Measurements from ENCODE around the gene DSG4.

DSG4 gene

GRCh38 chr18:31426021-31426420, 49.4 kb downstream of the DSG4 start:
- Mint-ChIP-seq H3K27me3 (no peaks in the 10 kb centered on the region), H3K36me3 (ENCODE audit: low read depth) (no peaks in the 10 kb centered on the region), H3K4me1 (ENCODE audit: low read depth) (no peaks in the 10 kb centered on the region), H3K9me3 (no peaks in the 10 kb centered on the region), H3K4me3 (no peak overlapping the region), H3K27ac (no peak overlapping the region)
- intact Hi-C loops (cut with micrococcal nuclease), result no loop called here

DNA sequence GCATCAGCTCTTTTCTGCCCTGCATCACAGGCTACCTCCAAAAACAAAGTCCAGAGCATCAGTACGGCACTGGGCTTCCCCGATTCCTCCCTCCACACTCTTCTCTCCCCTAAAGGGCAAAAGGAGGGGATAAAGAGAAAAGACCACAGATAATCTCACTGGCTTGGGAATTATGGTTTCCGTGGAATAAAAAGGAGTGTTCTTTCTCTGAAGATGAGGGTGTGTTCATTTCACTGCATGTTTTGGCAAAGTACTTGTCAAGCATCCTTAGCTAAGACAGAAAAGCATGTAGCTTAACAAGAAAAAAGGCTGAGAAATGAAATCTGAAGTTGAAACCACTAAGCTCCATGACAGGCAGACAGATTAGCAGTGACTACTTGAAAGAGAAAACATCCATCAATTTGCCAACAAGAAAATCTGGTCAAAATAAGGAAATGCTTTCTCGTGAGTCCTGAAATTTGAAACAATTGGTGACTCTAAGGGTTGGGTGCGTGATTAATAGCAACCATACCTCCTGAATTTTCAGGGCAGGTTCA, 50.4 kb downstream of the DSG4 start:
- Mint-ChIP-seq H3K27ac (no peak overlapping the region), H3K4me3 (no peak overlapping the region), H3K9me3 (no peaks in the 10 kb centered on the region), H3K4me1 (ENCODE audit: low read depth) (no peaks in the 10 kb centered on the region), H3K36me3 (ENCODE audit: low read depth) (no peaks in the 10 kb centered on the region), H3K27me3 (no peaks in the 10 kb centered on the region)
- intact Hi-C loops (cut with micrococcal nuclease), result no loop called here

- Mint-ChIP-seq H3K36me3 (ENCODE audit: low read depth) (no peaks in the 10 kb centered on the region), H3K4me1 (ENCODE audit: low read depth) (no peaks in the 10 kb centered on the region), H3K4me3 (no peak overlapping the region), H3K27ac (no peak overlapping the region), H3K9me3 (no peaks in the 10 kb centered on the region), H3K27me3 (no peaks in the 10 kb centered on the region)
- intact Hi-C loops (cut with micrococcal nuclease), result no loop called here
Measured at GRCh38 chr18:31428211-31428610, 51.6 kb downstream of the DSG4 start.

DNA sequence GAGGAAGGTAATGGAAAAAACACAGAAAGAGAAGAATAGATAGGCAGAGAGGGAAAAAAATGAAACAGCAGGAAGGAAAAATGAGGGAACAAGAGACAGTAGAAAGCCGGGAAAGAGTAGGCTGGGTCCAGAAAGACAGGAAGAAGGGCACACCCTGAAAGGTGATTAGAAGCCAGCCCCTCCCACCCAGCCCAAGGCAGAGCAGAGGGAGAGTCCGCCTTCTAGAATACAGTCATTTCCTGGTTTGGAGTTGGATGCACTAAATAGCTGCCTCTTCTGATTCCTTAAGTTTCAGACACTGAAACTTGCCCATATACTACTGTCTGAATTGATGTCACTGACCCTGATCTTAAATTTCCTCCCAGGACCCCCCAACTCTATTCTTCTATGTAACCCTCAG, 53.0 kb downstream of the DSG4 start:
- Mint-ChIP-seq H3K36me3 (ENCODE audit: low read depth) (no peaks in the 10 kb centered on the region), H3K27me3 (no peaks in the 10 kb centered on the region), H3K27ac (no peak overlapping the region), H3K9me3 (no peaks in the 10 kb centered on the region), H3K4me1 (ENCODE audit: low read depth) (no peaks in the 10 kb centered on the region), H3K4me3 (no peak overlapping the region)
- intact Hi-C loops (cut with micrococcal nuclease), result no loop called here

- Mint-ChIP-seq H3K27me3 (no peaks in the 10 kb centered on the region), H3K4me3 (no peak overlapping the region), H3K27ac (no peak overlapping the region), H3K36me3 (ENCODE audit: low read depth) (no peaks in the 10 kb centered on the region), H3K4me1 (ENCODE audit: low read depth) (no peaks in the 10 kb centered on the region), H3K9me3 (no peaks in the 10 kb centered on the region)
- intact Hi-C loops (cut with micrococcal nuclease), result no loop called here
Measured at GRCh38 chr18:31430072-31430471, 53.5 kb downstream of the DSG4 start.

DNA sequence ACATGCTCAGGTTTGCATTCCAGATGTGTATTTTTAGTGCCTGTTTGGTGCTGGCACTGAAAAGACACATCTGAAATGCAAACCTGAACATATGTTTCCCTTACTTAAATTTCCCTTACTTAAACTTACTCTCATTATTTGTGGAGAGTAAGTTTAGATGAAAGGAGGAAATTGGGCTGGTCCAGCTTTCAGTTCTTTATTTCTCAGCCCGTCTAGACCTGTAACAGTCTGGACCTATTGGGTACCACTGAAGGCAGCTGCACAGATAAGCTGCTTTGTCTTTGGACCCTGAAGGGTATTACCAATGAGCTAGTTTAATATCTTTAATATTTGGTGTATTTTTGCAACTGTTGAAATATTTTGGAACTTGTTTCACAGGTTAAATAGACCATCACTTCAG, 54.0 kb downstream of the DSG4 start:
- H3K4me1 Mint-ChIP-seq (ENCODE audit: low read depth), result no peaks in the 10 kb centered on the region
- no peaks in the 10 kb centered on the region for H3K9me3 Mint-ChIP-seq
- H3K27me3 Mint-ChIP-seq, result no peaks in the 10 kb centered on the region
- no peak overlapping the region for H3K27ac Mint-ChIP-seq
- intact Hi-C loops (cut with micrococcal nuclease), result no loop called here
- no peak overlapping the region for H3K4me3 Mint-ChIP-seq
- H3K36me3 Mint-ChIP-seq (ENCODE audit: low read depth), result no peaks in the 10 kb centered on the region

DNA sequence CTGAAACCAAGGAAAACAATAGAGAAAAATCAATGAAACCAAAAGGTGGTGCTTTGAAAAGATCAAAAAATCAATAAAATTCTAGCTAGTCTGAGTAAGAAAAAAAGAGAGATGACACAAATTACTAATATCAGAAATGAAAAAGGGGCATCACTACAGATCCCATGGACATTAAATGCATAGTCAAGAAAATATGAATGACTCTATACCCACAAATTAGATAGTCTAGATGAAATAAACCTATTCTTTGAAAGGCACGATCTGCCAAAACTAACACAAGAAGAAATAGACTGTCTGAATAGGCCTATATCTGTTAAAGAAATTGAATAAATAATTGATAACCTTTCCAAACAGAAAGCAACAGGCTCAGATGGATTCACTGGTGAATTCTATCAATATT, 55.7 kb downstream of the DSG4 start:
- H3K36me3 Mint-ChIP-seq (ENCODE audit: low read depth), result no peaks in the 10 kb centered on the region
- intact Hi-C loops (cut with micrococcal nuclease), result no loop called here
- no peaks in the 10 kb centered on the region for H3K27me3 Mint-ChIP-seq
- H3K4me1 Mint-ChIP-seq (ENCODE audit: low read depth), result no peaks in the 10 kb centered on the region
- H3K4me3 Mint-ChIP-seq, result no peak overlapping the region
- H3K9me3 Mint-ChIP-seq, result no peaks in the 10 kb centered on the region
- no peak overlapping the region for H3K27ac Mint-ChIP-seq

DNA sequence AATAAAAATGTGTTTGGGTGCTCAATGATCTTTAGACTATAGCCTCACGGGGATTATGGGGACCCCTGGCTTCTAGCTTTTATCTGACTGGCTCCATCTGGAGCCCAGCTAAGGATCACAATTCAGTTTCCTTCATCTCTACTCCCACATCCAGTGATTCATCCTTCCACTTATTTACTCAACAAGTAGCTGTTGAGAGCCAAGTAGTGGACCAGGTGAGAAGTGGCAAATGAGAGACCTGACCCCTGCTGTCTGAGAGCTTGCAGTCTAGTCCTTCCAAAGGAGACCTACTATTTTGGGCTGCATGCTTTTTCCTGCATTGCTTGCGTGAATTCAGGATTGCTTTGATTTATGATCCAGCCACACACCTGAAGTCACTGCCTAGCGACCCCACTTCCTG, 60.2 kb downstream of the DSG4 start:
- no peaks in the 10 kb centered on the region for H3K9me3 Mint-ChIP-seq
- H3K27ac Mint-ChIP-seq, result no peak overlapping the region
- H3K36me3 Mint-ChIP-seq (ENCODE audit: low read depth), result no peaks in the 10 kb centered on the region
- H3K4me3 Mint-ChIP-seq, result no peak overlapping the region
- intact Hi-C loops (cut with micrococcal nuclease), result no loop called here
- no peaks in the 10 kb centered on the region for H3K4me1 Mint-ChIP-seq (ENCODE audit: low read depth)
- no peaks in the 10 kb centered on the region for H3K27me3 Mint-ChIP-seq

- no peak overlapping the region for H3K27ac Mint-ChIP-seq
- H3K4me1 Mint-ChIP-seq (ENCODE audit: low read depth), result peaks cover 8% of the 10 kb centered on the region
- H3K27me3 Mint-ChIP-seq, result no peaks in the 10 kb centered on the region
- intact Hi-C loops (cut with micrococcal nuclease), result no loop called here
- H3K4me3 Mint-ChIP-seq, result no peak overlapping the region
- H3K9me3 Mint-ChIP-seq, result no peaks in the 10 kb centered on the region
- no peaks in the 10 kb centered on the region for H3K36me3 Mint-ChIP-seq (ENCODE audit: low read depth)
Measured at GRCh38 chr18:31438402-31438801, 61.8 kb downstream of the DSG4 start.

DNA sequence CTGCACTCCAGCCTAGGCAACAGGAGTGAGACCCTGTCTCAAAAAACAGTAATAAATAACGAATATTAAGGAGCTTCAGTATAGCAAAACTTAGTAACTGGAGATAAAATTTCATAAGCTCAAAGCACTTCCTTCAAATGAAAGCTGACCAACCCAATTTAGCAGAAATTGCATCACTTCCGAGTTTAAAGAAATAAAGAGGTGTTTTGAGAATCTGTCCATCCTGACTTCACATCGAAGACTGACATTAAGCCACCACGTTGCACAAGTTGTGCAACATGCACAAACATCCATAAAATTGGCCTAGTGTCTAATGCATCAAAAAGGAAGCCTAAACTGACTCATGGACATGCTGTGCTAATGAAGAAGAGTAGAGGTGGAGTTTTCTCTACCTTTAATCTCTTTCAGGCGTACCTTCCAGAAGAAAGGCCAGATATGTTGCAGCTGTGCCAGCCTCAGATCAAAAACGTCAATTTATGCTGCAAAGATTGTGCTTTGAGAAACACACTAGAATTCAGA, 63.3 kb downstream of the DSG4 start:
- Mint-ChIP-seq H3K4me1 (ENCODE audit: low read depth) (peaks cover 8% of the 10 kb centered on the region), H3K9me3 (no peaks in the 10 kb centered on the region), H3K4me3 (no peak overlapping the region), H3K27me3 (no peaks in the 10 kb centered on the region), H3K36me3 (ENCODE audit: low read depth) (no peaks in the 10 kb centered on the region), H3K27ac (no peak overlapping the region)
- intact Hi-C loops (cut with micrococcal nuclease), result no loop called here

DNA sequence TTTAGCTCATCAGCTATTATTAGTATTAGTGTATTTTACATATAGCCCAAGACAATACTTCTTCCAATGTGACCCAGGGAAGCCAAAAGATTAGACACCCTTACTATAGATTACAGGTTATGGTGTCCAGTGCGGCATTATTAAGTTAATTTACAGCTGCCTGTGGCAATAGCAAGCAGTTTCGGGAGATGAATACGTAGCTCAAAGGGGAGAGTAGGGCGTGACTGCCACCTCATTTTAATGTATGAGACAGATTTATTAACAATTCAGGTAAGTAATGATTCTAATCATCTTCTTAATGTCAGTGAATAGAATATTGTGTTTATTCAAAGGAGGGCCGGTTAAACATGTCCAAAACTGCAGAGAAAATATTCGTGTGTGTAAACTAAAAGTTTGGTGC, 64.2 kb downstream of the DSG4 start:
- Mint-ChIP-seq H3K9me3 (no peaks in the 10 kb centered on the region), H3K27ac (no peak overlapping the region), H3K36me3 (ENCODE audit: low read depth) (no peaks in the 10 kb centered on the region), H3K4me1 (ENCODE audit: low read depth) (peaks cover 8% of the 10 kb centered on the region), H3K4me3 (no peak overlapping the region), H3K27me3 (no peaks in the 10 kb centered on the region)
- intact Hi-C loops (cut with micrococcal nuclease), result no loop called here

- H3K4me3 Mint-ChIP-seq, result no peak overlapping the region
- no peak overlapping the region for H3K27ac Mint-ChIP-seq
- peaks cover 8% of the 10 kb centered on the region for H3K4me1 Mint-ChIP-seq (ENCODE audit: low read depth)
- H3K9me3 Mint-ChIP-seq, result no peaks in the 10 kb centered on the region
- intact Hi-C loops (cut with micrococcal nuclease), result no loop called here
- H3K27me3 Mint-ChIP-seq, result no peaks in the 10 kb centered on the region
- H3K36me3 Mint-ChIP-seq (ENCODE audit: low read depth), result no peaks in the 10 kb centered on the region
Measured at GRCh38 chr18:31441493-31441892, 64.9 kb downstream of the DSG4 start.

DNA sequence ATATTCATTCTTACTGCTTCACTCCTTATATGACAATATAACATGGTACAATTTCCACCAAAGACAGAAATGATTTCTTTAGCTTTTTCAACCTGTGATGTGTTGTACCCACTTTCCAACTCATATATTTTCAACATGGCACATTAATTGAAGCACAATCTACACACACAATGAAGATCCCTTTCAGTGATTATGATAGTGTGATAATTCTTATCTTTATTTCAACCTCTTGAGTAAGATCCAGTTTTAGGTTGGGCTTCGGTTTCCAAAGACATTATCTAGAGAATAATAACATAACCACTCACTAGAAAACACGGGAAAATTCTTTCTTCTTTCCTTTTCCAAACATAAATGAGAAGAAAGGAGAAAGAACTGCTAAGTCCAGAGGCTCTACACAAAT, 67.6 kb downstream of the DSG4 start:
- intact Hi-C loops (cut with micrococcal nuclease), result no loop called here
- peaks cover 8% of the 10 kb centered on the region for H3K4me1 Mint-ChIP-seq (ENCODE audit: low read depth)
- no peaks in the 10 kb centered on the region for H3K36me3 Mint-ChIP-seq (ENCODE audit: low read depth)
- no peaks in the 10 kb centered on the region for H3K9me3 Mint-ChIP-seq
- H3K27me3 Mint-ChIP-seq, result no peaks in the 10 kb centered on the region
- H3K4me3 Mint-ChIP-seq, result no peak overlapping the region
- no peak overlapping the region for H3K27ac Mint-ChIP-seq

DNA sequence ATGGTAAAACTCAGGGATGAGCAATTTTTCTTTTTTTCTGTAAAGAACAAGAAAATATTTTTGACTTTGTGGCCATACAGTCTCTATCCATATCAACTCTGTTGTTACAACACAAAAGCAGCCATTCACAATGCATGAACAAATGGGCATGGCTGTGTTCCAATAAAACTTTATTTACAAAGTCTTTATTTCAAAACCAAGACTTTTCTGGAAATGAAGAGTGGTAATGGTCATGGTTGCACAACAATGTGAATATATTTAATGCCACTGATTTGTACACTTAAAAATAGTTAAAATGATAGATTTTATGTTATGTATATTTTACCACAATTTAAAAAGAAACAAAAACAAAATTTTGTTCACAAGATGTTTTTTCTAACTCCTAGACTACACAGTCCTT, 69.3 kb downstream of the DSG4 start:
- Mint-ChIP-seq H3K4me1 (ENCODE audit: low read depth) (peaks cover 8% of the 10 kb centered on the region), H3K4me3 (no peak overlapping the region), H3K27me3 (no peaks in the 10 kb centered on the region), H3K9me3 (no peaks in the 10 kb centered on the region), H3K36me3 (ENCODE audit: low read depth) (no peaks in the 10 kb centered on the region), H3K27ac (no peak overlapping the region)
- intact Hi-C loops (cut with micrococcal nuclease), result no loop called here

GRCh38 chr18:31446854-31447253, 70.3 kb downstream of the DSG4 start:
- H3K9me3 Mint-ChIP-seq, result no peaks in the 10 kb centered on the region
- no peaks in the 10 kb centered on the region for H3K27me3 Mint-ChIP-seq
- H3K4me1 Mint-ChIP-seq (ENCODE audit: low read depth), result peaks cover 8% of the 10 kb centered on the region
- H3K36me3 Mint-ChIP-seq (ENCODE audit: low read depth), result no peaks in the 10 kb centered on the region
- intact Hi-C loops (cut with micrococcal nuclease), result no loop called here
- H3K27ac Mint-ChIP-seq, result no peak overlapping the region
- no peak overlapping the region for H3K4me3 Mint-ChIP-seq
